CD4-positive, alpha-beta T cell treated with Interferon alpha-2 for 1 hour (primary cell): ENCODE measurements around the gene PNO1.
A peak's percentile ranks its signal among the peaks of the same experiment; 100 is the strongest.

ENCODE experiments used
- DNase-seq, 2 donors: peaks; one replicate each; pipeline ENCODE4 v3.0.0-alpha.2; 2020 to 2022

The PNO1 gene

DNA sequence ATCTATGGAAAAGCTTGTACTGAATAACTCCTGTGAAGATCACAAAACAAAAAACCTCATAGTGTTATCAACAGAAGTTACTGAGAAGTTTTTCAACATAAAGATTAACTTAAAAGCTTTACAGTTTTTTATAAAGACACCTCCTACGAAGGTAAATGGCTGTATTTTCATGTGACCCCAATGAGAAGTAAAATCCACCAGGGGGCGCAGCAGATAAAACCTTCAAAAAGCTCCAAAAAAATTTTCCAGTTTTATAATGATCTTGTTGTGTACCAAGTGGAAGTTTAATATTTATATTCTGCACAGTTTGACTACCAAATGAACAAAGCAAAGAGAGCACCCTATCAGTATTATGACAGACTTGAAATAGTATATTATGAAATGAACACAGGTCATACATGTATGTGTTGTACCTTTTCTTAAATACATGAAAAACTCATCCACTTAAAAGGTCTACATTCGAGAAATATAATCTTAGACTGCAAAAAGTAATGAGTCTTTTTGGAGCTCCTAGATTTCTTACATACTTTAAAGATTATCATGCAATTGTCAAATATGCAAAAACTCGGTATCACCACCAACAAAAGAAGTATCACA, 38.5 kb downstream of the PNO1 start:
- DNase-seq: peak; percentile 57 to 66

DNA sequence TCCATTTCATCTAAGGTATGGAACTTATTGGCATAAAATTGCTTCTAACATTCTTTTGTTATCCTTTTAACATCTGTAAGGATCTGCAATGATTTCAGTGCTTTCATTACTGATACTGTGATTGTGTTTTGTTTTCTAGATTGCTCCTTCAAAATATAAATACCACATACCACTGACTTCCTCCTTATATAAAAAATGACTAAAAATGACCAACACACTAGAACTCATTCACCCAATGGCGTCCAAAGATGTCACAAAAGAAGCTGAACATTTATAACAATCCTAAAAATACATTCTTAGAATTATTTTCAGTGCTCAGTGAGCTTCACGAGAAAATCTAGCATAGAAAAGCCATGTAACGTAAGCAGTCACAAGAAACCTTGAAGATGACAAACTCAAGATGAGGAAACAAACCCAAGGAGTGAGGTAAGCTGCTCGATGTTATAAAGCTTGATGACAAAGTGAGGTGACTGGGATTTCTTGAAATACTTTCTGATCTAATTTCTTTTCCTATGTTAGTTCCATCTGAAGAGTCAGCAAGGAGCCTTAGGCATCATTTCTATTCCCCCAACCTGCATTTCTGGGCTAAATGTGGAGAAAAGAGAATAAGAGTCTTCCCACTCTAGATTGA, 42.6 kb downstream of the PNO1 start:
- DNase-seq: peak in 1 of 2 donors; percentile 2

DNA sequence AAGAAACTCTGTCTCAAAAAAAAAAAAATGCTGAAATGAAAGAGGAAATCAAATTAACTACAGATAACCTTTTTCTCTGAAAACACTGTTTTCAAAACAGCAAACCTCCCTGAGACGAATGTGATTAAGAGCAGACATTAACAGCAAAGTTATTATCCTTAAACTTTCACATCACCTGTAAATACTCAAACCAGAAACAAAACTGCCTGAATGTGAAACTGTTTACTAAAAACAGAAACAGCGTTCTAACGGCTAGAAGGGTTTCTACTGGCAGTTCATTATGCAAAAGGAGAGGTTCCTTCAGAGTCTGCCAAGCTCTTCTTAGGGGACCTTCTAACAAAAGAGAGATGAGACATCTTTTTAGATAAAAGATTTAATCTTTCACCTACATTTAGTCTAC, 45.9 kb downstream of the PNO1 start:
- peak in 1 of 2 donors; percentile 47 for DNase-seq

DNA sequence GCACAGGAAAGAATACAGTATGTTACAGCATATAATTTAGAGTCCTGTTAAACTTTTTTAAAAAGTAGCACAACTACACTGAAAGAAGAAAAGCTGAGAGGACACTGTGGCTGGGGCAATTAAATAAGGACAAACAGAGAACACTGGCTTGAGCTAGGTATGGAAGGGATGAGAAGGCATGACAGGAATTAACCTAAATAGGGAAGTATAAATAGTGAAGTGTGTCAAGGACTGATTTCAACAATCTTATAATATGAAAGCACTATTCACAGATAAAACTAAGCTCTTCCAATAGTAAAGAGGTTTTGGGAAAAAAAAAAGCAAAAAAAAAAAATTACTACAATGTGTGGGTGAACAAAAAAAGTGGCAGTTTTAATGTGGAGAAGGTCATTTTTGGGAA, 49.1 kb downstream of the PNO1 start:
- no peak for DNase-seq

DNA sequence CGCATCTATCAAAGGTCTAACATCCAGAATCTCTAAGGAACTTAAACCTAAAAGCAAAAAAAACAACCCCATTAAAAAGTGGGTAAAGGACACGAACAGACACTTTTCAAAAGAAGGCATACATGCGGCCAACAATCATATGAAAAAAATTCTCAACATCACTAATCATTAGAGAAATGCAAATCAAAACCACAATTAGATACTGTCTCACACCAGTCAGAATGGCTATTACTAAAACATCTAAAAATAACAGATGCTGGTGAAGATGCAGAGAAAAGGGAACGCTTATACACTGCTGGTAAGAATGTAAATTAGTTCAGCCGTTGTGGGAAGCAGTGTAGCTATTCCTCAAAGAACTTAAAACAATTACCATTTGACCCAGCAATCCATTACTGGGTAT, 56.7 kb downstream of the PNO1 start:
- no peak for DNase-seq

DNA sequence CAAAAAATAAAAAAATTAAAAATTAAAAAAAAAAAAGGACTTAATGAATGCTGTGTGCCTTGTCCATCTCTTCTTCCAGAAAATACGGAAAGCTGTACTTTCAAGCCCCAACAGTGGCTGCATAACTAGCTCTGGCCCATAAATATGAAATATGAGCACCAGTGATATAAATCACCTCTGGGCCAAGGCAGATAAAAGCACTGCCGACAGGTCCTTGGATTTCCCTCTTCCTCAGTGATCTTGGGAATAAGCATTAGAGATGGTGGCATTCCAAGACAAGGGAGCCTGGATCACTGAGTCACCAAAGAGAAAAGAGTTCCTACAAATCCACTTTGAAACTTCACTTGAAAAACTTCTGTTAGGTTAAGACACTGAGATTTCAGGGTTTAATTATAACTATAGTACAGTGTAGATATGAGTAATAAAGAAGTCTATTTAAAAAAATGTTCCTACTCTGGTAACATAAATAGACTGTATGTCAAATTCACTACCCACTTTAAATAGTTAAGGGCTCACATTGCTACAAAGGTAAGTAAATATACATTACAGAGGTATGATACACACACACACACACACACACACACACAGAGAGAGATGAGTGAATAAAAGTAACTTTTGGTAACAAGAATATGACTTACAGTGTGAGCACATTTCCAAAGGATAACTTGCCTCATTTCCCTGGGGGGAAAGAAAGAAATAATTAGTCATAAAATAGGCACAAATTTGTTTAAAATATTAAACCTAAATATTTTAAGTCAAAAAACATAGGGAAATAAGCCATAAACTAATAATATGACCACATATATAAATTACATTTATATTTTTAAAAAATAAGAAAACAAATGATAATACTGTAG, 59.0 kb downstream of the PNO1 start:
- no peak for DNase-seq

DNA sequence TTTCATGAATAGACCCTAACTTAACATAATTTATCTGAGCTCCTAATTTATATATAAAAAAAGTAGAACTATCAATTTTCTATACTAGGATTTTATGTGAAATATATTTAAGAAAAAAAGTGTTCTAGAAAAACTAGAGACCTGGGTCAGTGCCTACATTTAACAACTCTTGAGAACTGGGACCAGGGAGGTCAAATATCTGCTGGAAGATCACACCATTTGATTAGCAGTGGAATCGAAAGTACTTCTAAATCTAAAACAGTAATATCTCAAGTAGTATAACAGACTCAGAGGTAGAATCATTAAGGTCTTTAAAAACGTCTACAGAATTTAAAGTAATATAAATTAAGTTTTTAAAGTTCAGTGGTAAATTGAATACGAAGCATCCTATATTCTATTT, 60.0 kb downstream of the PNO1 start:
- no peak for DNase-seq

DNA sequence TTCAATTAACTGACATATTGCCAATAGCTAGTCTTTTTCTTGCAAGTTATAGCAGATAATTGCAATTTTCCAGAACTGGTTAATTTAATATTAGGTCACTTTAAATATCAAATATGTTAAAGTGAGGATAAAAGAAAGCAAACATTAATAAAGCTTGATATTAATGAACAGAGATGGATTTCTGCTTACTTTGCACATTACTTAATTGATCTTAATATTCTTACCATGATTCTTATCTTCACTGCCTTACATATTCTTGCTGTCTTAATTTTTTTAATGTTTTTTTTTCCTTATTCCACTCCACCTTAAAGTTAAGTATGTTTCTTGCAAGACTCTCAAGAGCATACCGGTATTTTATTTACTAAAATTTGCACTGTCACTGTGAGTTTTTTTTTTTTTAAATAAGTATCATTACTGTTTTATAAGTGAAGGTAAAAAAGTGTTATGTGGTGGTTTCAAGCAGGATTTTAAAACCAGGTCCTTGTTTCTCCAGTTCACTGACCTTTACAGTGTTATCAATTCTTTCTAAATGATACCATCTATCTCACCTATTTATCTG, 60.7 kb downstream of the PNO1 start:
- DNase-seq: no peak

DNA sequence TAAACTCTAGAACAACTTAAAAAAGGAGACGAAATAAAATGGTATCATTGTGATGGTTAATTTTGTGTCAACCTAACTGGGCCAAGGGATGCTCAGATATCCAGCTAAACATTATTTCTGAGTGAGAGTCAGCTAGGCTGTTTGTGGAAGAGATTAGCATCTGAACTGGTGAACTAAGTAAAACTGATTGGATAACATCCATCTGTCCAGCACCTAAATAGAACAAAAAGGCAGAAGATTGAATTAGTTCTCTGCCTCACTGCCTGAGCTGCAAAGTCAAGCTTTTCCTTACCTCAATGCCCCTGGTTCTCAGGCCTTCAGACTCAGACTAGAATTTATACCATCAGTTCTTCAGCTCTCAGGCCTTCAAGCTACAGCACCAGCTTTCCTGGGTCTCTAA, 64.6 kb downstream of the PNO1 start:
- no peak for DNase-seq

DNA sequence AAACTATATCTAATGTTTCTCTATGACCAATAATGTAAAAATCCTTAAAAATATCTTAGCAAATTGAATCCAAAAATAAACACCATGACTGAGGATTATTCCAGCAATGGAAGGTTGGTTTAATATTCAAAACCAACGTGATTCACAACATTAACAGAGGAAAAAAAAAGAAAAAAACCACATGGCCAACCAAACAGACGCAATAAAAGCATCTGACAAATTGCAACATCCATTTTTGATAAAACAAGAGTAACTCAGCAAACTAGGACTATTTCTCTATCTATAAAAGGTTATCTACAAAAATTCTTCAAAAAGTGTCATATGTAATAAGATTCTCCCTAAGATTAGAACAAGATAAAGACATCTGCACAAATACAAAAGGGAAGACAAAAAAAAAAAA, 65.7 kb downstream of the PNO1 start:
- DNase-seq: no peak

DNA sequence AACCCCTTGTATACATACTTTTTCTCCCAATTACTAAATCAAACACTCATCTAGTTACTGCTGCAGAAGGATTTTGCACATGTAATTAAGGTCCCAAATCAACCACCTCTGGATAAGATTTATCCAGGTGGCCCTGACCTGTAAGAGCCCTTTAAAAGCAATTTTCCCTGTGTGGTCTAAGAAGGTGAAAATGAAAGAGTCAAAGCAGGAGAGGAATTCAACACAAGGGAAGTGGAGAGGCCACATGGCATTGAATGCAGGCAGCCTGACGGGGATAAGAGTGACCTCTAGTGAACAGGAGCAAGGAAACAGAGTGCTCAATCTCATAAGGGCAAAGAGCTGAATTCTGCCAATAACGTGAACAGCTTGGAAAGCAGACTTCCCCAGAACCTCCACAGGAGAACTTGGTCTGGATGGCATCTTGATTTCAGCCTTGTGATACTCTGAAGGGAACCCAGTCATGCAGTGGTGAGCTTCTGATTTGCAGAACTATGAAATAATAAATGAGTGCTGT, 67.5 kb downstream of the PNO1 start:
- DNase-seq: peak; percentile 10 to 50
